RCC 7860 (cell line): ENCODE results near the gene PRSS1.
"Not testable (repeated sequence)": the region's sequence is repeated elsewhere in the genome, so short reads cannot be mapped to it uniquely, and the experiment has no call there.

Source experiments
- DNase-seq: peaks from one replicate; pipeline ENCODE4 v3.0.0-alpha.2; 2015; ENCODE audit warnings: low spot score
- FAIRE-seq: peaks from 2 replicates; lab custom pipeline; 2012; peaks lifted over from hg19 to GRCh38; lab: Jason Lieb, UNC

PRSS1 gene

DNA sequence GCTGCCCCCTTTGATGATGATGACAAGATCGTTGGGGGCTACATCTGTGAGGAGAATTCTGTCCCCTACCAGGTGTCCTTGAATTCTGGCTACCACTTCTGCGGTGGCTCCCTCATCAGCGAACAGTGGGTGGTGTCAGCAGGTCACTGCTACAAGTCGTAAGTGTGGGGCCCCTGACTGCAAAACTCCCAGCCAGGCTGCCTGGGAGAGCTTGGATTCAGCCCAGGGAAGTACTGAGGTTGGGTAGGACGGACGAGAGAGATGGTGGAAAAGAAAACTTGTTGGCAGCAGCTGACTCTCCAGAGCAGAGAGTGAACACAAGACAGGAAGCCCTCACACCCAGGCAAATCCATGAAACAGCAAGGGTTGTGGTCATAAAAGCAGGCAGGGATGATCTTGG lies 22.8 kb downstream of the PRSS1 start:
- no peak for DNase-seq
- FAIRE-seq = no peak

GRCh38 chr7:142772673-142773072 lies 23.4 kb downstream of the PRSS1 start:
- no peak for FAIRE-seq

GRCh38 chr7:142773230-142773629 lies 24.0 kb downstream of the PRSS1 start:
- FAIRE-seq (no peak), DNase-seq (no peak)

More at GRCh38 chr7:142772673-142773072, 23.4 kb downstream of the PRSS1 start:
- no peak for DNase-seq

GRCh38 chr7:142773937-142774744 lies 24.9 kb downstream of the PRSS1 start:
- DNase-seq (no peak), FAIRE-seq (no peak)

GRCh38 chr7:142774826-142775225 lies 25.6 kb downstream of the PRSS1 start:
- FAIRE-seq = no peak
- DNase-seq = no peak

DNA sequence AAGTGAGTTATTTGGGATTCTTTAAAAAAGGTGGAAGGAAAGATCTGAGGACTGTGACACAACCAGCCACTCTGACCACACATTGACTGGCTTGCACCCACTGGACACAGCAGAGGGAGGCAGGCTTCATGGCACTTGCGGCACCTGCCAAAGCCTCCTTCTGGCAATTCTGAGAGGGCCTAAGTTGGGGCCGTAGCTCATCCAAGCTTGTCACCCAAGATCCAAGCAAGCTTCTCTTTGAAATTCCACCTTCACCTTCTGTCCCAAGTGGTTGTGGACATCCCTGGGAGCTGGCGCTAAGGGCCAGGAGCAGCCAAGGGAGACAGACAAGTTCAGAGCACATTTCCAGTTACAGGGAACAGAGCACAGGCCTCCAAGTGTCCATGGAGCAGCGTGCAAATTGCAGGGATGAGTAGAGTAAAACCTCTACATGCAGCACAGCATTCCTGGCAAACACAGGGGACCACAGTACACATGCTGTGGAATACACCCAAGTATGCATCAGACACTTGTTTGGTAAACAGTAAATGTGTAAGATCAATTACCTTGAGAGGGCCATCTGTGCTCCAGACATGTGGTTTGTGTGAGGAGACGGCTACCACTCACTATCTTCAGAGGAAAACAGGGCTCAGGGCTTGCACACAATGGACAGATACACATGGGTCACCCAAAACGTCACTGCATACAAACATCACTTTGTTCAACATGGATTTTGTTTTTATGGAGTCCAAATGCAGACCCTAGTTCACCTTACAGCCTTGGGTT lies 26.3 kb downstream of the PRSS1 start:
- not testable (repeated sequence) for FAIRE-seq, DNase-seq

DNA sequence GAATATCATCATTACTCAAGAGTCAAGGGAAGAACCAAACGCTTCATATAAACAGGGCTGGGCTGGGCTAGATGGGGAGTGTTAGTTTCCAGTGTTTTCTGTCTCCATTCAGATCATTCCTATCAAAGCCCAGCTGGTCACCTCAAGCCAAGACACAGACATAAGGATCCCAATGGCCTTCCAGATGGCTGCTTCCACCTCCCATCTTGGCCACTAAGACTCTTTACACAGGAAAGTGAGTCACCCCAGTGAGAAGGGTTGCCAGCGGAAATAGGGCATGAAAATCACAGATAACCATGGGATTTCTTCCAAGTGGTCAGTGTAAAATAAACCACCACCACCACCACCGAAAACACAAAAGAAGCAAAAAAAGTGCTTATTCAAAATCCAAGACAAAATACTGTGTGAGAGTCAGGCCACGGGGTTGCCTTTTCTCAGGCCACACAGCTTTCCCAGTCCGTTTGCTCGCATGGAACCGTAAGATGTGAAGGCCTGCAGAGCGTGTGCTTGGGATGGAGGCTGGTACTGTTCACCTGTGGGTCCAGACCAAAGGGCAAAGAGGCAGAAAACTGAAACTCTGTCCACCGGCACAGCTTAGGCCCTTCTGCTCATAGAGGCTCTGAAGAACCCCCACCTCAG lies 27.1 kb downstream of the PRSS1 start:
- DNase-seq (peak; percentile 7), FAIRE-seq (no peak)

DNA sequence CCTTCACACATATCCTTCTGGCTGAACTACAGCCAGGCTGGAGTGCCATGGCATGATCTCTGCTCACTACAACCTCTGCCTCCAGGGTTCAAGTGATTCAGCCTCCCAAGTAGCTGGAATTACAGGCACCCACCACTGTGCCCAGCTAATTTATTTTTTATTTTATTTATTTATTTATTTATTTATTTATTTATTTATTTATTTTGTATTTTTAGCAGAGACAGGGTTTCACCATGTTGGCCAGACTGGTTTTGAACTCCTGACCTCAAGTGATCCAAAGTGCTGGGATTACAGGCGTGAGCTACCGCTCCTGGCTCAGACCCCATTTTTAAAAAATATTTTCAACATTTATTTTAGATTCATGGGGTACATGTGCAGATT lies 27.6 kb downstream of the PRSS1 start:
- not testable (repeated sequence) for DNase-seq, FAIRE-seq

DNA sequence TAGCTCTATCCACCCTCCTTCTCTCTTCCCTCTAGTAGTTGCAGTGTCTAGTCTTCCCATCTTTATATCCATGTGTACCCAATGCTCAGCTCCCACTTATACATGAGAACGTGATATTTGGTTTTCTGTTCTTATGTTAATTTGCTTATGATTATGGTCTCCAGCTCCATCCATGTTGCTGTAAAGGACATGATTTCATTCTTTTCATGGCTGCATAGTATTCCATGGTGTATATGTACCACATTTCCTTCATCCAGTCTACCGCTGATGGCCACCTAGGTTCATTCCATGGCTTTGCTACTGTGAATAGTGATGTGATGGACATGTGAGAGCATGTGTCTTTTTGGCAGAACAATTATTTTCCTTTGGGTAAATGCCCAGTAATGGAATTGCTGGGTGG lies 28.0 kb downstream of the PRSS1 start:
- FAIRE-seq = no peak

DNA sequence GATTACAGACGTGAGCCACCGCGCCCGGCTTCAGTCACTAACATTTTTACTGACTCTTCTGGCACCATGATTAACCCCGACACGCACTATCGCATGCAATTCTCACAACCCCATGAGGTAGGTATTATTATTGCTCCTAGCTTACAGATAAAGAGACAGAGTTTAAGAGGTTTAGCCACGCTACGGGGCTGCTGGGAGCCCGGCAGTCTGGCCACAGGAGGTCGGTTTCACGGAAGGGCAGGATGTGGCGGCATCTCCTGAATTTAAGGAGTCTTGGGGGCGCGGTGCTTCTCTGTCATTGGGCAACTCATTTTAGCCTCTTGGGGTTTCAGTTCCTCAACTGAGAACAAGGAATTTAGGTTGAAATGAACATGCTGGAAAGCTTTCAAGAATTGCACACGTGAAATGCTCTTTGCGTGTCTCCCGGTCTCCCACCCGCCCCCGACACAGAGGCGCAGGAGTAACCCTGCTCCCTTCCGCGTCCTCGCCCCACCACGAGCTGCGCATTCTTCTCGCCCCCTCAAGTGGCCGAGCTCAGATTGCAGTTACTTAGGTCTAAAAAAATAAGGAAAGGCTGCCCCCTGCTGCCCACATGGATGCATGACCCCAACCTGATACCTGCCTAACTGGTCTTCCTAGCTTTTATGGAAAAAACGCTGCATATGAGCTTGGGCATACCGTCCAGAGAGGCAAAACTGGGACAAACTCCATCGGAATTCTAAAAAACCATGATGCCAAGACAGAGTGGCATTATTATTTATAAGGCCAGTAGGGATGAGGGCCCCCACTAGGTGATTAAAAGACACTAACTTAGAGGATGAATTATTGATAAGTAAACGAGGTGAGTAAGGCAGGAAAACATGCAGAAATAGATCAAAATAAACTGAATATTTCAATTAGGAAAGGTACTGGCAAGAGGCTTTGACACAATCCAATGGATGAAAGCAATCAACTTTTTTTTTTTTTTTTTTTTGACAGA lies 33.9 kb downstream of the PRSS1 start:
- FAIRE-seq = no peak
- peak; percentile 80 for DNase-seq

More for the DNA sequence above, 28.0 kb downstream of the PRSS1 start:
- DNase-seq = no peak

- DNase-seq = no peak
- FAIRE-seq = no peak
These were observed 34.8 kb downstream of the PRSS1 start for GRCh38 chr7:142784096-142784495.

DNA sequence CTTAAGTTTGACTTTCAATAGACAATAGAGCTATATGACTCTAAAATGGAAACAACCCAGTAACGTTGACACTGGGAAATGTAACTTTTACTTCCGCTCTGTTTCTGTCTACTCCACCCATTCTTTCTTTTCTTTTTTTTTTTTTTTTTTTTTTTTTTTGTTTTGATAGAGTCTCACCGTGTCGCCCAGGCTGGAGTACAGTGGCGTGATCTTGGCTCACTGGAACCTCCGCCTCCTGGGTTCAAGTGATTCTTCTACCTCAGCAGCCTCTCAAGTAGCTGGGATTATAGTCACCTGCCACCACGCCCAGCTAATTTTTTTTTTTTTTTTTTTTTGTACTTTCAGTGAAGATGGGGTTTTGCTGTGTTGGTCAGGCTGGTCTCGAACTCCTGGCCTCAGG lies 35.4 kb downstream of the PRSS1 start:
- DNase-seq (no peak), FAIRE-seq (no peak)

DNA sequence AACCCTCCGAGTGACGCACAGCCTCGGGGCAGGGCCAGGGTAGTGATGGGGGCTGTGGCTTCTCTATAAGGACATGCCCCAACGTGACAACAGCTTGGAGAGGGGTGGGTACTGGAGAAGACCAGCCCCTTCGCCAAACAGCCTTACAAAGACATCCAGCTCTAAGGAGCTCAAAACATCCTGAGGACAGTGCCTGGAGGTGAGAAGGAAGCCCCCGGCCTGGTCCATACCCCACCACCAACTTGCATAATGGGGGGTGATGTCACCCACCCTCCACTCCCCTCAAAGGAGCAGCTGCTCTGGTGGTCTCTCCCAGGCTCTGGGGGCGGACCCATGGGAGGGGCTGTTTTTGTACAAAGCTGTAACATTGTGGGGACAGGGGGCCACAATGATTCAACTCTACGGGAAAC lies 36.6 kb downstream of the PRSS1 start:
- no peak for FAIRE-seq
- no peak for DNase-seq

DNA sequence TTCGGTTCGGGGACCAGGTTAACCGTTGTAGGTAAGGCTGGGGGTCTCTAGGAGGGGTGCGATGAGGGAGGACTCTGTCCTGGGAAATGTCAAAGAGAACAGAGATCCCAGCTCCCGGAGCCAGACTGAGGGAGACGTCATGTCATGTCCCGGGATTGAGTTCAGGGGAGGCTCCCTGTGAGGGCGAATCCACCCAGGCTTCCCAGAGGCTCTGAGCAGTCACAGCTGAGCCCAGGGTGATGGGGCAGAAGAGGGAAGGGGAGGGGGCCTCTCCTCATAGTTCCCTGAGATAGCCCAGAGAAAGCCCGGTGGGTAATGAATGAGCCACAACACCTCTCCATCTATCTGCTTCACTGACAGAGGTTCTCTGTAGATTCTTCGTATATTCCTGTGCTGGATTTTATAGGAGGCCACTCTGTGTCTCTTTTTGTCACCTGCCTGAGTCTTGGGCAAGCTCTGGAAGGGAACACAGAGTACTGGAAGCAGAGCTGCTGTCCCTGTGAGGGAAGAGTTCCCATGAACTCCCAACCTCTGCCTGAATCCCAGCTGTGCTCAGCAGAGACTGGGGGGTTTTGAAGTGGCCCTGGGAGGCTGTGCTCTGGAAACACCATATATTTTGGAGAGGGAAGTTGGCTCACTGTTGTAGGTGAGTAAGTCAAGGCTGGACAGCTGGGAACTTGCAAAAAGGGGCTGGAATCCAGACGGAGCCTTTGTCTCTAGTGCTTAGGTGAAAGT lies 37.9 kb downstream of the PRSS1 start:
- no peak for FAIRE-seq
- no peak for DNase-seq

DNA sequence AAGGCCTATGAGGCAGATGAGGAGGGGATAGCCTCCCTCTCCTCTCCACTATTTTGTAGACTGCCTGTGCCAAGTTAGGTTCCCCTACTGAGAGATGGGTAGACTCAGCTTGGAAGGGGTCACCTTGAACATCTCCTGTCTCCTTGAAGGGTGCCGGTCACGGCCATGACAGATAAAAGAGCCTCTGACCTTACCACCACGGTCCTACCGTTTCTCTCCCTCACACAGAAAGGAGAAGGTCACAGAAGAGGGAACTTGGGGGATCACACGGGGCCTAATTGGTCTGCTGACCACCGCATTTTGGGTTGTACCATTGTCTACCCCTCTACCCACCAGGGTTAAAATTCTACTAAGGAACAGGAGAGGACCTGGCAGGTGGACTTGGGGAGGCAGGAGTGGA lies 38.5 kb downstream of the PRSS1 start:
- FAIRE-seq (no peak), DNase-seq (no peak)

- no peak for DNase-seq
These were observed 39.3 kb downstream of the PRSS1 start for GRCh38 chr7:142788303-142789289.

GRCh38 chr7:142789441-142789840 lies 40.2 kb downstream of the PRSS1 start:
- DNase-seq (no peak), FAIRE-seq (no peak)

More at GRCh38 chr7:142788303-142789289, 39.3 kb downstream of the PRSS1 start:
- FAIRE-seq = no peak

DNA sequence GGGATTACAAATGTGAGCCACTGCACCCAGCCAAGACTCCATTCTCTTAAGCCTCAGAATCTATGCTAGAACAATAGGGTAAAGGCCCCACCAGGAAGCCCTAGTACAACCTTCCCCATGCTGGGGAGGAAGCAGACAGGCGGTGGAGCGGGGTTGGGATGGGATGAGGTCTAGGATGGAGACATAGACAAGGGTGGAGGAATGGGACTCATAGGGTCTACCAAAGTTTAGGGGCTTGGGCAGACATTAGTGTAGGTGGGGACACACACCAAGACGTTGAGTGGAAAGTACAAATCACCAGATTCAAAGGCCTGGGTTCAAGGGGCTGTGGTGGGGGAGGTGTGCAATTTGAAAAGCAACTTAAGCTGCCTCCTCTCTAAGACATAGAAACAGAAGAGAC lies 40.8 kb downstream of the PRSS1 start:
- no peak for FAIRE-seq
- DNase-seq = no peak

GRCh38 chr7:142790555-142790954 lies 41.3 kb downstream of the PRSS1 start:
- FAIRE-seq (no peak), DNase-seq (no peak)
